GM18868 (cell line): ENCODE measurements around the gene LPXN.

Source experiments
- ATAC-seq: cut with Tn5 transposase; IDR thresholded peaks from one replicate; pipeline ENCODE4 v1.9.1; 2021; ENCODE audit warnings: mild to moderate bottlenecking, moderate library complexity; ENCODE audit not compliant: unreplicated experiment

LPXN gene

GRCh38 chr11:58525037-58525614 lies 50.5 kb downstream of the LPXN start:
- ATAC-seq = peak; percentile 85

- ATAC-seq = peak; percentile 49
Measured at GRCh38 chr11:58524232-58525036, 51.2 kb downstream of the LPXN start.

- ATAC-seq = peak; percentile 83
Measured at GRCh38 chr11:58513747-58514367, 61.8 kb downstream of the LPXN start.

GRCh38 chr11:58511636-58512035 lies 64.0 kb downstream of the LPXN start:
- ATAC-seq = no peak

GRCh38 chr11:58509748-58510147 lies 65.9 kb downstream of the LPXN start:
- ATAC-seq = no peak

- ATAC-seq = no peak
Measured at GRCh38 chr11:58508814-58509213, 66.8 kb downstream of the LPXN start.

GRCh38 chr11:58508005-58508404 lies 67.7 kb downstream of the LPXN start, which contains the start of gene OR5B21:
Gene OR5B21, minus strand, starts transcription at chr11:58508105. Its CDS starts 0 bp downstream, at chr11:58508105.
- ATAC-seq = no peak

GRCh38 chr11:58507355-58507754 lies 68.3 kb downstream of the LPXN start:
- no peak for ATAC-seq

GRCh38 chr11:58506935-58507334 lies 68.7 kb downstream of the LPXN start:
- peak; percentile 71 for ATAC-seq

GRCh38 chr11:58505849-58506248 lies 69.8 kb downstream of the LPXN start:
- peak; percentile 36 for ATAC-seq

GRCh38 chr11:58504232-58504631 lies 71.4 kb downstream of the LPXN start:
- ATAC-seq = no peak

- peak; percentile 84 for ATAC-seq
Measured at GRCh38 chr11:58503361-58503856, 72.2 kb downstream of the LPXN start.

- no peak for ATAC-seq
Measured at GRCh38 chr11:58502004-58502403, 73.7 kb downstream of the LPXN start.

GRCh38 chr11:58498464-58498863 lies 77.2 kb downstream of the LPXN start:
- no peak for ATAC-seq

- ATAC-seq = no peak
Measured at GRCh38 chr11:58497951-58498350, 77.7 kb downstream of the LPXN start.

- ATAC-seq = peak; percentile 54
Measured at GRCh38 chr11:58495906-58496305, 79.8 kb downstream of the LPXN start.

- ATAC-seq = no peak
Measured at GRCh38 chr11:58494101-58494500, 81.6 kb downstream of the LPXN start.

- no peak for ATAC-seq
Measured at GRCh38 chr11:58493676-58494075, 82.0 kb downstream of the LPXN start.

GRCh38 chr11:58490827-58491226 lies 84.8 kb downstream of the LPXN start:
- no peak for ATAC-seq

- ATAC-seq = no peak
Measured at GRCh38 chr11:58487170-58487569, 88.5 kb downstream of the LPXN start.

- no peak for ATAC-seq
Measured at GRCh38 chr11:58485961-58486360, 89.7 kb downstream of the LPXN start.
